Aorta (tissue), 5 donors: ENCODE results near the gene ATG4D. TPM values are rescaled to one million over a fixed set of nuclear protein-coding genes. Genes with fewer than 3 reads are reported as not detected.

Experiments
- ATAC-seq: fragments of 200-7000 bp; cut with Tn5 transposase; one replicate; pipeline ENCODE4 v1.9.1; 2022; ENCODE audit warnings: moderate library complexity; ENCODE audit not compliant: low FRiP score
- DNase-seq, 2 donors: peaks; one replicate each; pipeline ENCODE4 v3.0.0-alpha.2; 2020
- H3K27ac ChIP-seq, 2 donors: one replicate each; pipeline ENCODE4 v1.5.1; 2013; ENCODE audit warnings: low read length in 2 of 2, mild to moderate bottlenecking in 2 of 2, moderate library complexity in 2 of 2, control low read depth in 1 of 2, inconsistent platforms in 1 of 2, low read depth in 1 of 2
- H3K27me3 ChIP-seq, 2 donors: one replicate each; pipeline ENCODE4 v1.6.1; 2013; ENCODE audit warnings: control low read depth in 1 of 2, low read length in 1 of 2, mild to moderate bottlenecking in 1 of 2, moderate library complexity in 1 of 2; ENCODE audit not compliant: insufficient read depth in 2 of 2, control insufficient read depth in 1 of 2
- H3K36me3 ChIP-seq, 2 donors: one replicate each; pipeline ENCODE4 v1.6.1; 2013; ENCODE audit warnings: control low read depth in 1 of 2, low read length in 1 of 2, mild to moderate bottlenecking in 1 of 2; ENCODE audit not compliant: insufficient read depth in 2 of 2, control insufficient read depth in 1 of 2
- H3K4me1 ChIP-seq, 2 donors: one replicate each; pipeline ENCODE4 v1.6.1; 2013; ENCODE audit warnings: low read length in 2 of 2, control low read depth in 1 of 2, mild to moderate bottlenecking in 1 of 2, moderate library complexity in 1 of 2; ENCODE audit not compliant: insufficient read depth in 2 of 2, control insufficient read depth in 1 of 2
- H3K4me3 ChIP-seq, 2 donors: one replicate each; pipeline ENCODE4 v1.5.1; 2013; ENCODE audit warnings: low read length in 2 of 2, control low read depth in 1 of 2, mild to moderate bottlenecking in 1 of 2
- H3K9me3 ChIP-seq: one replicate; pipeline ENCODE4 v1.6.1; 2013; ENCODE audit warnings: mild to moderate bottlenecking, low read length; ENCODE audit not compliant: control insufficient read depth
- WGBS, 2 donors: extraction: QIAGEN DNeasy Blood & Tissue Kit; methylation state at CpG; one replicate each; pipeline ENCODE4 v1.1.7; 2013; 5-methylcytosine and 5-hydroxymethylcytosine counted together
- intact Hi-C, 2 donors: fragments of 100-400 bp; cut with DNase I; formaldehyde crosslinking; loops; one replicate each; pipeline versions ENCODE4 v1.14.2 to v1.15.0; 2022
- microRNA-seq, 2 donors: library from miRNA; unstranded; fragments of <30 nt; microRNA quantifications; one replicate each; pipeline ENCODE4 v1.2.0, GENCODE V29; 2020
- polyA plus RNA-seq, 2 donors: library from polyadenylated mRNA; stranded (reverse); fragments of 200-250 nt; gene quantifications; one replicate each; pipeline ENCODE4 v1.2.3, GENCODE V29; 2013
- total RNA-seq, 2 donors: library from RNA; stranded (reverse); fragmentation: NEBNext Ultra II Directional; extraction: Animal tissue kit (Norgen Biotek cat#: 25700); gene quantifications; one replicate each; pipeline ENCODE4 v1.2.1, GENCODE V29; 2021
- donor health status: healthy with polysubstance abuse.
- donor health status: Bipolar disorder and iron deficiency.
- donor health status: DM: no; HTN: no; CAD: no.
- donor health status: DM: no; HTN: no; CAD: no.
- donor health status: DM: yes; HTN: yes; CAD: no.

Gene ATG4D
- total and polyA plus RNA-seq, 4 donors: 14.0 to 42.6 (median 17.4) TPM

GRCh38 chr19:10593820-10594637 lies 50.3 kb downstream of the ATG4D start:
- DNase-seq: no peak
- Histone ChIP-seq H3K27ac (no peak overlapping the region), H3K4me1 (no peaks in the 10 kb centered on the region), H3K9me3 (no peaks in the 10 kb centered on the region), H3K4me3 (no peak overlapping the region), H3K36me3 (no peaks in the 10 kb centered on the region), H3K27me3 (no peaks in the 10 kb centered on the region)
- intact Hi-C loops: no loop called here
- WGBS, 2 donors: 71 to 73% methylated on average over 9 of the region's 9 CpGs
- ATAC-seq: no peak

DNA sequence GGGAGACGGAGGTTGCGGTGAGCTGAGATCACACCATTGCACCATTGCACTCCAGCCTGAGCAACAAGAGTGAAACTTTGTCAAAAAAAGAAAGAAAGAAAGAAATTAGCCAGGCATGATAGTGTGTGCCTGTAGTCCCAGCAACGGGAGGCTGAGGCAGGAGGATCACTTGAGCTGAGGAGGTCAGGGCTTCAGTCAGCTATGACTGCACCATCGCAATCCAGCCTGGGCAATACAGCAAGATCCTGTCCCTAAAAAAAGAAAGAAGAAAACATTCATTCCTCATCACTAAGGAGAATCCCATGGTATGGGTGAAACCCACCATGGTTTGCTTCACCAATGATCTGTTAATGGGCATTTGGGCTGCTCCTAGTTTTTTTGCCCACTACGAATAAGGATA lies 56.4 kb downstream of the ATG4D start:
- no peaks in the 10 kb centered on the region for H3K27me3 ChIP-seq
- no peaks in the 10 kb centered on the region for H3K9me3 ChIP-seq
- no peaks in the 10 kb centered on the region for H3K36me3 ChIP-seq
- no peak overlapping the region for H3K4me3 ChIP-seq
- ATAC-seq (no peak), DNase-seq (no peak)
- intact Hi-C loops: no loop called here
- no peak overlapping the region for H3K27ac ChIP-seq
- H3K4me1 ChIP-seq: peaks cover 2 to 4% of the 10 kb centered on the region in 2 donors
- WGBS, 2 donors: 82 to 89% methylated on average over 5 of the region's 5 CpGs

- intact Hi-C loops: no loop called here
- Histone ChIP-seq H3K4me1 (peaks cover 2 to 4% of the 10 kb centered on the region in 2 donors), H3K4me3 (peak overlapping the region in 1 of 2 donors; percentile 97), H3K9me3 (no peaks in the 10 kb centered on the region), H3K27ac (no peak overlapping the region), H3K36me3 (no peaks in the 10 kb centered on the region), H3K27me3 (no peaks in the 10 kb centered on the region)
- DNase-seq: no peak
- 21 to 24% methylated on average over 7 of the region's 7 CpGs for WGBS, 2 donors
- ATAC-seq: no peak
Measured at GRCh38 chr19:10601999-10602329, 58.3 kb downstream of the ATG4D start.

DNA sequence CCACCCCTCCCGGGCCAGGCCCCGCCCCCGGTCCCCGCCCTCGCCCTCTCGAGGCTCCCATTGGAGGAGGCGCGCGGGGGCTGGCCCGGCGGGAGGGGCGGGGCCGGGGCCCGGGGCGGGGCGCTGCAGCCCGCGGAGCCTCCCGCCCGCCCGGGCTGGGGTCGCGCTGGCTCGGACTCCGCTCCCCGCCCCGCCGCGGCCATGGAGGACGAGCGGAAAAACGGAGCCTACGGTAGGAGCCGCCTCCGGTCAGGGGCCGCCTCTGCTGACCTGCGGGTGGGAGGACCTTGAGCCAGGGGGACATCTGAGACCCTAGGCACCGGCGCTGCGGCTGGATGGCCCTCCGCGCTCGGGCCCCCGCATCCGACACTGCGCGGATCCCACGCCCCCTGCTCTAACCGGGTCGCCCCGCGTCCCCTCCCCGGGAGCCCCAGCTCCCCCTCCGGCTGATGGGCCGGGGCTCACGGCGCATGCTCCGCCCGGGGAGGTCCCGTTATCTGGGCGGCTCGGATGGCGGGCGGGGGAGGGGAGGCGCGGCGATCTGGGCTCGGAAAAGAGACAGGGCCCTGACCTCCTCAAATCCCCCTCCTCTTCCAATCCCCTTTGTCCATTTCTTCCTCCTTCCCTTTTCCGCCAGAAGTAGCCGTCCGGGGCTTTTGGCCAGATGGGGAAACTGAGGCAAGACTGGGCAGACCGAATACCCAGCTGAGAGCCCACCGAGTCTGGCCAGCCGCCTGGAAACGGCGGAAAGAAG lies 58.8 kb downstream of the ATG4D start:
- whole genome bisulfite sequencing, 2 donors: 0 to 1% methylated on average over 69 to 76 of the region's 76 CpGs
- peaks cover 2 to 4% of the 10 kb centered on the region in 2 donors for H3K4me1 ChIP-seq
- peak; percentile 88 to 94 for DNase-seq
- peak overlapping the region; percentile 76 to 96 for H3K27ac ChIP-seq
- H3K27me3 ChIP-seq: no peaks in the 10 kb centered on the region
- H3K4me3 ChIP-seq: peak overlapping the region; percentile 97 to 99
- no peaks in the 10 kb centered on the region for H3K36me3 ChIP-seq
- H3K9me3 ChIP-seq: no peaks in the 10 kb centered on the region
- intact Hi-C loops: no loop called here
- ATAC-seq: peak; percentile 96

Small RNA genes within 50 kb of the gene (microRNA-seq; reads per million reads assigned to microRNA genes)
- gene MIR1238: 0 reads per million in 2 donors

Other genes with a start within 250 kb of the ATG4D start
- 1 to 10 TPM; 1.3 to 3.1 TPM for gene ZGLP1, start 234.1 kb upstream of the ATG4D start, total RNA-seq
- gene ZGLP1, start 234.1 kb upstream of the ATG4D start, polyA plus RNA-seq: 10 to 100 TPM in 1 of 2 donors, 1 to 10 TPM in 1; 2.1 to 22.4 TPM
- gene FDX2, start 227.9 kb upstream of the ATG4D start, total RNA-seq: 10 to 100 TPM in 1 of 2 donors, 1 to 10 TPM in 1; 7.5 to 17.3 TPM
- gene FDX2, start 227.9 kb upstream of the ATG4D start, polyA plus RNA-seq: 10 to 100 TPM; 25.8 to 26.0 TPM
- gene RAVER1, start 210.4 kb upstream of the ATG4D start, total RNA-seq: 10 to 100 TPM; 24.0 TPM
- gene RAVER1, start 210.4 kb upstream of the ATG4D start, polyA plus RNA-seq: 10 to 100 TPM in 1 of 2 donors, 1 to 10 TPM in 1; 7.9 to 10.4 TPM
- 10 to 100 TPM; 10.1 to 10.5 TPM for gene ICAM3, start 204.3 kb upstream of the ATG4D start, total RNA-seq
- gene ICAM3, start 204.3 kb upstream of the ATG4D start, polyA plus RNA-seq: 1 to 10 TPM; 6.3 to 7.8 TPM
- 100 to 1,000 TPM in 1 of 2 donors, 10 to 100 TPM in 1; 84.5 to 128 TPM for gene TYK2, start 163.3 kb upstream of the ATG4D start, total RNA-seq
- gene TYK2, start 163.3 kb upstream of the ATG4D start, polyA plus RNA-seq: 100 to 1,000 TPM in 1 of 2 donors, 10 to 100 TPM in 1; 33.2 to 253 TPM
- 100 to 1,000 TPM; 124 to 146 TPM for gene CDC37, start 140.4 kb upstream of the ATG4D start, total RNA-seq
- gene CDC37, start 140.4 kb upstream of the ATG4D start, polyA plus RNA-seq: 100 to 1,000 TPM; 121 to 260 TPM
- gene PDE4A, start 123.4 kb upstream of the ATG4D start, total RNA-seq: 10 to 100 TPM; 12.3 to 30.2 TPM
- 10 to 100 TPM in 1 of 2 donors, 1 to 10 TPM in 1; 8.6 to 13.6 TPM for gene PDE4A, start 123.4 kb upstream of the ATG4D start, polyA plus RNA-seq
- gene KEAP1, start 40.5 kb upstream of the ATG4D start, total RNA-seq: 10 to 100 TPM; 43.6 to 62.8 TPM
- gene KEAP1, start 40.5 kb upstream of the ATG4D start, polyA plus RNA-seq: 10 to 100 TPM; 30.9 to 56.2 TPM
- gene S1PR5, start 26.5 kb upstream of the ATG4D start, total RNA-seq: under 1 TPM; 0.39 to 0.99 TPM
- gene S1PR5, start 26.5 kb upstream of the ATG4D start, polyA plus RNA-seq: 1 to 10 TPM; 1.3 to 1.6 TPM
- gene KRI1, start 22.1 kb downstream of the ATG4D start, total RNA-seq: 10 to 100 TPM; 15.8 to 18.9 TPM
- 10 to 100 TPM in 1 of 2 donors, 1 to 10 TPM in 1; 6.4 to 41.0 TPM for gene KRI1, start 22.1 kb downstream of the ATG4D start, polyA plus RNA-seq
- 10 to 100 TPM; 11.8 to 19.2 TPM for gene CDKN2D, start 25.1 kb downstream of the ATG4D start, total RNA-seq
- 10 to 100 TPM; 17.9 to 23.0 TPM for gene CDKN2D, start 25.1 kb downstream of the ATG4D start, polyA plus RNA-seq
- not detected for gene AP1M2, start 43.4 kb downstream of the ATG4D start, total RNA-seq
- 10 to 100 TPM in 1 of 2 donors, under 1 TPM in 1; 0.05 to 15.0 TPM for gene AP1M2, start 43.4 kb downstream of the ATG4D start, polyA plus RNA-seq
- gene SLC44A2, start 81.6 kb downstream of the ATG4D start, total RNA-seq: 100 to 1,000 TPM; 158 to 176 TPM
- 100 to 1,000 TPM in 1 of 2 donors, 10 to 100 TPM in 1; 30.9 to 146 TPM for gene SLC44A2, start 81.6 kb downstream of the ATG4D start, polyA plus RNA-seq
- gene ILF3, start 110.4 kb downstream of the ATG4D start, total RNA-seq: 100 to 1,000 TPM; 168 to 190 TPM
- 100 to 1,000 TPM in 1 of 2 donors, 10 to 100 TPM in 1; 40.2 to 111 TPM for gene ILF3, start 110.4 kb downstream of the ATG4D start, polyA plus RNA-seq
- gene QTRT1, start 157.5 kb downstream of the ATG4D start, total RNA-seq: 10 to 100 TPM; 25.0 to 31.5 TPM
- 100 to 1,000 TPM in 1 of 2 donors, 10 to 100 TPM in 1; 54.2 to 243 TPM for gene QTRT1, start 157.5 kb downstream of the ATG4D start, polyA plus RNA-seq
- gene DNM2, start 174.2 kb downstream of the ATG4D start, total RNA-seq: 100 to 1,000 TPM; 118 to 160 TPM
- gene DNM2, start 174.2 kb downstream of the ATG4D start, polyA plus RNA-seq: 10 to 100 TPM; 51.7 to 89.7 TPM